ENCODE measurements around the gene ITGB3.

ITGB3 gene

GRCh38 chr17:47289302-47289701 is 35.7 kb downstream of the ITGB3 start:
- H3K9ac ChIP-seq (ENCODE audit: low read length) = no peak overlapping the region

GRCh38 chr17:47290870-47291241 is 37.2 kb downstream of the ITGB3 start:
- no peak overlapping the region for H2AFZ ChIP-seq (ENCODE audit: low read depth, low read length)
- no peaks in the 10 kb centered on the region for H3K36me3 ChIP-seq (replicated peaks; ENCODE audit: low read depth, low read length)

More at GRCh38 chr17:47289302-47289701, 35.7 kb downstream of the ITGB3 start:
- H3K9me3 ChIP-seq (ENCODE audit: insufficient read depth, low read length) = no peaks in the 10 kb centered on the region
- H3K79me2 ChIP-seq (ENCODE audit: low read length) = no peaks in the 10 kb centered on the region
- no peaks in the 10 kb centered on the region for H3K36me3 ChIP-seq (replicated peaks; ENCODE audit: low read depth, low read length)
- no peaks in the 10 kb centered on the region for H3K27me3 ChIP-seq (ENCODE audit: low read depth, low read length)
- no peak for TF ChIP-seq EZH2phosphoT487 (IDR thresholded peaks at IDR 0.05; ENCODE audit: low read depth)
- TF ChIP-seq CTCF (IDR thresholded peaks at IDR 0.05; ENCODE audit: low read depth, low read length) = no peak
- peaks cover 43% of the 10 kb centered on the region for H3K4me1 ChIP-seq (ENCODE audit: low read length)
- no peak overlapping the region for H3K4me3 ChIP-seq (ENCODE audit: low read length)
- no peak overlapping the region for H3K4me2 ChIP-seq (ENCODE audit: low read length)
- no peaks in the 10 kb centered on the region for H4K20me1 ChIP-seq (ENCODE audit: insufficient read depth, low read length)
- no peak overlapping the region for H2AFZ ChIP-seq (ENCODE audit: low read depth, low read length)
- H3K27ac ChIP-seq (ENCODE audit: low read length) = no peak overlapping the region

GRCh38 chr17:47291242-47291873 is 37.7 kb downstream of the ITGB3 start:
- no peak overlapping the region for H3K4me3 ChIP-seq (ENCODE audit: low read length)
- no peaks in the 10 kb centered on the region for H3K79me2 ChIP-seq (ENCODE audit: low read length)
- no peaks in the 10 kb centered on the region for H3K9me3 ChIP-seq (ENCODE audit: insufficient read depth, low read length)
- no peak overlapping the region for H3K9ac ChIP-seq (ENCODE audit: low read length)
- no peaks in the 10 kb centered on the region for H3K27me3 ChIP-seq (ENCODE audit: low read depth, low read length)
- no peak overlapping the region for H3K27ac ChIP-seq (ENCODE audit: low read length)
- no peak overlapping the region for H3K4me2 ChIP-seq (ENCODE audit: low read length)
- peaks cover 33% of the 10 kb centered on the region for H3K4me1 ChIP-seq (ENCODE audit: low read length)
- no peaks in the 10 kb centered on the region for H3K36me3 ChIP-seq (replicated peaks; ENCODE audit: low read depth, low read length)
- TF ChIP-seq CTCF (IDR thresholded peaks at IDR 0.05; ENCODE audit: low read depth, low read length) (no peak), EZH2phosphoT487 (IDR thresholded peaks at IDR 0.05; ENCODE audit: low read depth) (no peak)
- H4K20me1 ChIP-seq (ENCODE audit: insufficient read depth, low read length) = no peaks in the 10 kb centered on the region
- H2AFZ ChIP-seq (ENCODE audit: low read depth, low read length) = no peak overlapping the region

More at GRCh38 chr17:47290870-47291241, 37.2 kb downstream of the ITGB3 start:
- H3K4me1 ChIP-seq (ENCODE audit: low read length) = peaks cover 38% of the 10 kb centered on the region
- no peak overlapping the region for H3K4me3 ChIP-seq (ENCODE audit: low read length)
- no peaks in the 10 kb centered on the region for H3K79me2 ChIP-seq (ENCODE audit: low read length)
- H3K27ac ChIP-seq (ENCODE audit: low read length) = no peak overlapping the region
- TF ChIP-seq EZH2phosphoT487 (IDR thresholded peaks at IDR 0.05; ENCODE audit: low read depth) (no peak), CTCF (IDR thresholded peaks at IDR 0.05; ENCODE audit: low read depth, low read length) (no peak)
- no peak overlapping the region for H3K9ac ChIP-seq (ENCODE audit: low read length)
- no peak overlapping the region for H3K4me2 ChIP-seq (ENCODE audit: low read length)
- no peaks in the 10 kb centered on the region for H3K9me3 ChIP-seq (ENCODE audit: insufficient read depth, low read length)
- H3K27me3 ChIP-seq (ENCODE audit: low read depth, low read length) = no peaks in the 10 kb centered on the region
- no peaks in the 10 kb centered on the region for H4K20me1 ChIP-seq (ENCODE audit: insufficient read depth, low read length)

GRCh38 chr17:47292206-47292605 is 38.6 kb downstream of the ITGB3 start:
- H3K4me3 ChIP-seq (ENCODE audit: low read length) = no peak overlapping the region
- H3K9me3 ChIP-seq (ENCODE audit: insufficient read depth, low read length) = no peaks in the 10 kb centered on the region
- no peak for TF ChIP-seq EZH2phosphoT487 (IDR thresholded peaks at IDR 0.05; ENCODE audit: low read depth)
- no peak for TF ChIP-seq CTCF (IDR thresholded peaks at IDR 0.05; ENCODE audit: low read depth, low read length)
- H2AFZ ChIP-seq (ENCODE audit: low read depth, low read length) = no peak overlapping the region
- no peaks in the 10 kb centered on the region for H3K36me3 ChIP-seq (replicated peaks; ENCODE audit: low read depth, low read length)
- H3K27me3 ChIP-seq (ENCODE audit: low read depth, low read length) = no peaks in the 10 kb centered on the region
- H3K4me1 ChIP-seq (ENCODE audit: low read length) = peaks cover 25% of the 10 kb centered on the region
- no peaks in the 10 kb centered on the region for H4K20me1 ChIP-seq (ENCODE audit: insufficient read depth, low read length)
- H3K27ac ChIP-seq (ENCODE audit: low read length) = no peak overlapping the region
- H3K4me2 ChIP-seq (ENCODE audit: low read length) = no peak overlapping the region
- no peaks in the 10 kb centered on the region for H3K79me2 ChIP-seq (ENCODE audit: low read length)
- H3K9ac ChIP-seq (ENCODE audit: low read length) = no peak overlapping the region
